Pericardium fibroblast (primary cell): ENCODE results near the gene MOCS2. TPM values are rescaled to one million over a fixed set of nuclear protein-coding genes. Genes with fewer than 3 reads are reported as not detected.

Source experiments
- total RNA-seq: library from RNA; depleted of rRNA; stranded (reverse); fragments of >200 nt; gene quantifications from 2 replicates; pipeline ENCODE4 v1.2.3, GENCODE V29; 2015

MOCS2 gene
- 29.6 and 33.6 TPM in 2 replicates for total RNA-seq

GRCh38 chr5:53109443-53110127 lies at the start of gene MOCS2:
Gene MOCS2 (minus strand): TSS chr5:53109757. CDS start chr5:53107174, 2,583 bp downstream.

Other genes with a start within 250 kb of the MOCS2 start
- 1.3 and 3.5 TPM in 2 replicates for gene ITGA2, start 120.4 kb downstream of the MOCS2 start, total RNA-seq